SK-N-SH (cell line): ENCODE results near the gene C1QTNF5. TPM values are rescaled to one million over a fixed set of nuclear protein-coding genes. Genes with fewer than 3 reads are reported as not detected.

ENCODE experiments used
- CTCF ChIA-PET: fragments of 300-600, 350-600 bp; formaldehyde crosslinking; extraction: SDS; loops from one replicate; lab custom pipeline; 2021; lab: Yijun Ruan, JAX
- POLR2A ChIA-PET: fragments of 350-600 bp; sonication (Branson Sonifier 250); formaldehyde crosslinking; extraction: SDS; loops from one replicate; lab custom pipeline; 2020; ENCODE audit warnings: antibody characterized with exemption, inconsistent platforms; lab: Yijun Ruan, JAX
- DNase-seq: peaks from one replicate; pipeline ENCODE4 v3.0.0; 2012
- H2AFZ ChIP-seq: fragments of 200-600 bp; sonication (generic); 2 replicates; pipeline ENCODE4 v1.8.1; 2016; ENCODE audit warnings: antibody characterized with exemption, mild to moderate bottlenecking, low read depth
- H3F3A ChIP-seq: fragments of 200-600 bp; sonication (generic); replicated peaks from 2 replicates; pipeline ENCODE3; 2016; ENCODE audit warnings: antibody characterized with exemption, mild to moderate bottlenecking; ENCODE audit not compliant: insufficient read depth
- H3K27ac ChIP-seq, 2 experiments: fragments of 200-500 bp in 1 of 2; fragments of 200-600 bp in 1 of 2; sonication (Bioruptor generic) in 1 of 2; sonication (generic), shearing (Covaris generic) in 1 of 2; 2 replicates each; pipeline versions ENCODE4 v1.5.1 to v1.6.1; 2014 to 2016; ENCODE audit warnings: low read depth in 2 of 2, inconsistent platforms in 1 of 2, low read length in 1 of 2, mild to moderate bottlenecking in 1 of 2, mixed read lengths in 1 of 2
- H3K27me3 ChIP-seq: fragments of 200-600 bp; sonication (generic), shearing (Covaris generic); 2 replicates; pipeline ENCODE4 v1.6.1; 2016; ENCODE audit warnings: mixed run types; ENCODE audit not compliant: insufficient read depth
- H3K36me3 ChIP-seq, 2 experiments: fragments of 200-500 bp in 1 of 2; fragments of 200-600 bp in 1 of 2; sonication (Bioruptor generic) in 1 of 2; sonication (generic) in 1 of 2; replicated peaks in 1 of 2; 2 replicates each; pipeline versions ENCODE3 to v1.5.1; 2014 to 2016; ENCODE audit warnings: low read length in 1 of 2, mild to moderate bottlenecking in 1 of 2; ENCODE audit not compliant: insufficient read depth in 2 of 2, control insufficient read depth in 1 of 2
- H3K4me1 ChIP-seq, 2 experiments: fragments of 200-500 bp in 1 of 2; fragments of 200-600 bp in 1 of 2; sonication (Bioruptor generic) in 1 of 2; sonication (generic), shearing (Covaris generic) in 1 of 2; 2 replicates each; pipeline versions ENCODE4 v1.5.1 to v1.6.1; 2014 to 2016; ENCODE audit warnings: low read depth in 1 of 2, low read length in 1 of 2, mixed run types in 1 of 2; ENCODE audit not compliant: insufficient read depth in 2 of 2, control insufficient read depth in 1 of 2
- H3K4me2 ChIP-seq: fragments of 200-600 bp; sonication (generic), shearing (Covaris generic); 2 replicates; pipeline ENCODE4 v1.6.1; 2017; ENCODE audit warnings: mixed run types
- H3K4me3 ChIP-seq, 2 experiments: fragments of 200-500 bp in 1 of 2; fragments of 200-600 bp in 1 of 2; sonication (Bioruptor generic) in 1 of 2; sonication (generic), shearing (Covaris generic) in 1 of 2; 2 replicates each; pipeline versions ENCODE4 v1.5.1 to v1.8.1; 2014 to 2016; ENCODE audit warnings: low read depth in 2 of 2, inconsistent platforms in 1 of 2, low read length in 1 of 2, mild to moderate bottlenecking in 1 of 2, mixed read lengths in 1 of 2, moderate library complexity in 1 of 2
- H3K79me2 ChIP-seq: fragments of 200-600 bp; sonication (generic); 2 replicates; pipeline ENCODE4 v1.8.1; 2017; ENCODE audit warnings: mild to moderate bottlenecking; ENCODE audit not compliant: insufficient read depth
- H3K9ac ChIP-seq: fragments of 200-600 bp; sonication (generic); 2 replicates; pipeline ENCODE4 v1.6.1; 2017; ENCODE audit warnings: mixed run types
- H3K9me2 ChIP-seq: fragments of 200-600 bp; sonication (generic); 2 replicates; pipeline ENCODE4 v1.6.1; 2017; ENCODE audit warnings: mixed run types
- H3K9me3 ChIP-seq: fragments of 200-600 bp; sonication (generic); 2 replicates; pipeline ENCODE4 v1.6.1; 2017; ENCODE audit warnings: mixed run types, mild to moderate bottlenecking, moderate library complexity
- H4K20me1 ChIP-seq: fragments of 200-600 bp; sonication (generic); 2 replicates; pipeline ENCODE4 v1.6.1; 2017; ENCODE audit warnings: mild to moderate bottlenecking, mixed run types; ENCODE audit not compliant: insufficient read depth
- FOXM1 ChIP-seq: IDR thresholded peaks from 2 replicates; pipeline ENCODE4 v1.4.0; 2012; ENCODE audit warnings: low read depth, mild to moderate bottlenecking
- GABPA ChIP-seq: IDR thresholded peaks from 2 replicates; pipeline ENCODE4 v1.4.0; 2012; ENCODE audit warnings: low read depth, mild to moderate bottlenecking
- JUND ChIP-seq: IDR thresholded peaks from 2 replicates; pipeline ENCODE4 v1.4.0; 2012
- MAX ChIP-seq: IDR thresholded peaks from 2 replicates; pipeline ENCODE4 v1.4.0; 2012; ENCODE audit warnings: low read depth
- MXI1 ChIP-seq: IDR thresholded peaks from 2 replicates; pipeline ENCODE4 v1.6.1; 2012; ENCODE audit warnings: mild to moderate bottlenecking, low read depth, low read length, improper control_type of control experiment
- NFIC ChIP-seq: IDR thresholded peaks from 2 replicates; pipeline ENCODE4 v1.4.0; 2012; ENCODE audit warnings: borderline replicate concordance
- RCOR1 ChIP-seq: fragments of 150-350 bp; IDR thresholded peaks from 2 replicates; pipeline ENCODE4 v1.6.1; 2017; ENCODE audit warnings: antibody characterized with exemption, low read length
- RFX5 ChIP-seq: IDR thresholded peaks from 2 replicates; pipeline ENCODE4 v1.6.1; 2012; ENCODE audit warnings: mild to moderate bottlenecking, improper control_type of control experiment, low read length
- RXRA ChIP-seq: IDR thresholded peaks from 2 replicates; pipeline ENCODE4 v1.4.0; 2012; ENCODE audit warnings: low read depth, mild to moderate bottlenecking, borderline replicate concordance
- SIN3A ChIP-seq: IDR thresholded peaks from 2 replicates; pipeline ENCODE4 v1.6.1; 2012; ENCODE audit warnings: low read depth, mild to moderate bottlenecking, low read length, moderate library complexity, borderline replicate concordance
- SMC3 ChIP-seq: IDR thresholded peaks from 2 replicates; pipeline ENCODE4 v1.6.1; 2012; ENCODE audit warnings: low read depth, low read length, improper control_type of control experiment
- TAF1 ChIP-seq: IDR thresholded peaks from 2 replicates; pipeline ENCODE4 v1.6.1; 2012; ENCODE audit warnings: low read depth, mild to moderate bottlenecking, low read length, moderate library complexity, borderline replicate concordance
- TEAD4 ChIP-seq: IDR thresholded peaks from 2 replicates; pipeline ENCODE4 v1.4.0; 2012; ENCODE audit warnings: mild to moderate bottlenecking, borderline replicate concordance; ENCODE audit not compliant: insufficient read depth
- YY1 ChIP-seq: IDR thresholded peaks from 2 replicates; pipeline ENCODE4 v1.4.0; 2012; ENCODE audit warnings: low read depth, mild to moderate bottlenecking
- WGBS: methylation state at CpG from one replicate; pipeline ENCODE4 v1.1.6; 2017; ENCODE audit warnings: low lambda C conversion rate; 5-methylcytosine and 5-hydroxymethylcytosine counted together
- polyA plus RNA-seq, 3 experiments: library from polyadenylated mRNA; depleted of rRNA; stranded (reverse); fragments of >200 nt; gene quantifications; 2 replicates each; pipeline ENCODE4 v1.2.3, GENCODE V29; 2012
- TF ChIP-seq, protein P1 (sequence below): fragments of 150-350 bp; IDR thresholded peaks from 2 replicates; pipeline ENCODE4 v1.6.1; 2016; ENCODE audit warnings: mild to moderate bottlenecking, low read depth, low read length
- TF ChIP-seq, protein P2 (sequence below): fragments of 150-350 bp; IDR thresholded peaks from 2 replicates; pipeline ENCODE4 v1.6.1; 2017; ENCODE audit warnings: antibody characterized with exemption, low read length, low read depth, borderline replicate concordance
- TF ChIP-seq, protein P3 (sequence below): IDR thresholded peaks from 2 replicates; pipeline ENCODE4 v1.4.0; 2012; ENCODE audit warnings: low read depth, borderline replicate concordance
- TF ChIP-seq, protein P4 (sequence below): IDR thresholded peaks from 2 replicates; pipeline ENCODE4; 2012
- TF ChIP-seq, protein P5 (sequence below): IDR thresholded peaks from 2 replicates; pipeline ENCODE4 v1.4.0; 2012; ENCODE audit warnings: low read depth, borderline replicate concordance

Gene C1QTNF5
- polyA plus RNA-seq, 1 of the 3 experiments (the other 2 are of a cell fraction) = 0.71 TPM

- no peak for DNase-seq
- no peak overlapping the region for H3K4me3 ChIP-seq
- peaks cover 30 to 64% of the 10 kb centered on the region in 2 experiments for H3K36me3 ChIP-seq
- H3K79me2 ChIP-seq = no peaks in the 10 kb centered on the region; the same call in none of the 2 replicates
- no peaks in the 10 kb centered on the region for H3K4me1 ChIP-seq
- H3K9me2 ChIP-seq = no peaks in the 10 kb centered on the region
- H3K27me3 ChIP-seq = no peaks in the 10 kb centered on the region
- H3K27ac ChIP-seq = no peak overlapping the region
- POLR2A ChIA-PET = no interaction called here
- H3K9ac ChIP-seq = no peak overlapping the region
- 96% methylated on average over 10 of the region's 10 CpGs for WGBS
- peaks cover 4% of the 10 kb centered on the region for H3F3A ChIP-seq
- no peaks in the 10 kb centered on the region for H4K20me1 ChIP-seq
- H2AFZ ChIP-seq = no peak overlapping the region
- H3K4me2 ChIP-seq = no peak overlapping the region
- TF ChIP-seq TEAD4 (no peak), RFX5 (no peak), MAX (no peak), RCOR1 (no peak), GABPA (no peak), SMC3 (no peak), YY1 (no peak), MXI1 (no peak), SIN3A (no peak), JUND (no peak), RXRA (no peak), FOXM1 (no peak), TAF1 (no peak), NFIC (no peak)
- TF ChIP-seq, protein P1, sequence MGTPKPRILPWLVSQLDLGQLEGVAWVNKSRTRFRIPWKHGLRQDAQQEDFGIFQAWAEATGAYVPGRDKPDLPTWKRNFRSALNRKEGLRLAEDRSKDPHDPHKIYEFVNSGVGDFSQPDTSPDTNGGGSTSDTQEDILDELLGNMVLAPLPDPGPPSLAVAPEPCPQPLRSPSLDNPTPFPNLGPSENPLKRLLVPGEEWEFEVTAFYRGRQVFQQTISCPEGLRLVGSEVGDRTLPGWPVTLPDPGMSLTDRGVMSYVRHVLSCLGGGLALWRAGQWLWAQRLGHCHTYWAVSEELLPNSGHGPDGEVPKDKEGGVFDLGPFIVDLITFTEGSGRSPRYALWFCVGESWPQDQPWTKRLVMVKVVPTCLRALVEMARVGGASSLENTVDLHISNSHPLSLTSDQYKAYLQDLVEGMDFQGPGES = no peak
- TF ChIP-seq, protein P2, sequence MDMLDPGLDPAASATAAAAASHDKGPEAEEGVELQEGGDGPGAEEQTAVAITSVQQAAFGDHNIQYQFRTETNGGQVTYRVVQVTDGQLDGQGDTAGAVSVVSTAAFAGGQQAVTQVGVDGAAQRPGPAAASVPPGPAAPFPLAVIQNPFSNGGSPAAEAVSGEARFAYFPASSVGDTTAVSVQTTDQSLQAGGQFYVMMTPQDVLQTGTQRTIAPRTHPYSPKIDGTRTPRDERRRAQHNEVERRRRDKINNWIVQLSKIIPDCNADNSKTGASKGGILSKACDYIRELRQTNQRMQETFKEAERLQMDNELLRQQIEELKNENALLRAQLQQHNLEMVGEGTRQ = no peak
- TF ChIP-seq, protein P3, sequence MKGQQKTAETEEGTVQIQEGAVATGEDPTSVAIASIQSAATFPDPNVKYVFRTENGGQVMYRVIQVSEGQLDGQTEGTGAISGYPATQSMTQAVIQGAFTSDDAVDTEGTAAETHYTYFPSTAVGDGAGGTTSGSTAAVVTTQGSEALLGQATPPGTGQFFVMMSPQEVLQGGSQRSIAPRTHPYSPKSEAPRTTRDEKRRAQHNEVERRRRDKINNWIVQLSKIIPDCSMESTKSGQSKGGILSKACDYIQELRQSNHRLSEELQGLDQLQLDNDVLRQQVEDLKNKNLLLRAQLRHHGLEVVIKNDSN = no peak
- TF ChIP-seq, protein P4, sequence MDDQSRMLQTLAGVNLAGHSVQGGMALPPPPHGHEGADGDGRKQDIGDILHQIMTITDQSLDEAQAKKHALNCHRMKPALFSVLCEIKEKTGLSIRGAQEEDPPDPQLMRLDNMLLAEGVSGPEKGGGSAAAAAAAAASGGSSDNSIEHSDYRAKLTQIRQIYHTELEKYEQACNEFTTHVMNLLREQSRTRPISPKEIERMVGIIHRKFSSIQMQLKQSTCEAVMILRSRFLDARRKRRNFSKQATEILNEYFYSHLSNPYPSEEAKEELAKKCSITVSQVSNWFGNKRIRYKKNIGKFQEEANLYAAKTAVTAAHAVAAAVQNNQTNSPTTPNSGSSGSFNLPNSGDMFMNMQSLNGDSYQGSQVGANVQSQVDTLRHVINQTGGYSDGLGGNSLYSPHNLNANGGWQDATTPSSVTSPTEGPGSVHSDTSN = no peak
- TF ChIP-seq, protein P5, sequence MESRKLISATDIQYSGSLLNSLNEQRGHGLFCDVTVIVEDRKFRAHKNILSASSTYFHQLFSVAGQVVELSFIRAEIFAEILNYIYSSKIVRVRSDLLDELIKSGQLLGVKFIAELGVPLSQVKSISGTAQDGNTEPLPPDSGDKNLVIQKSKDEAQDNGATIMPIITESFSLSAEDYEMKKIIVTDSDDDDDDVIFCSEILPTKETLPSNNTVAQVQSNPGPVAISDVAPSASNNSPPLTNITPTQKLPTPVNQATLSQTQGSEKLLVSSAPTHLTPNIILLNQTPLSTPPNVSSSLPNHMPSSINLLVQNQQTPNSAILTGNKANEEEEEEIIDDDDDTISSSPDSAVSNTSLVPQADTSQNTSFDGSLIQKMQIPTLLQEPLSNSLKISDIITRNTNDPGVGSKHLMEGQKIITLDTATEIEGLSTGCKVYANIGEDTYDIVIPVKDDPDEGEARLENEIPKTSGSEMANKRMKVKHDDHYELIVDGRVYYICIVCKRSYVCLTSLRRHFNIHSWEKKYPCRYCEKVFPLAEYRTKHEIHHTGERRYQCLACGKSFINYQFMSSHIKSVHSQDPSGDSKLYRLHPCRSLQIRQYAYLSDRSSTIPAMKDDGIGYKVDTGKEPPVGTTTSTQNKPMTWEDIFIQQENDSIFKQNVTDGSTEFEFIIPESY = no peak
- TF ChIP-seq, all 33 proteins: peak for 0
- H3K9me3 ChIP-seq = peaks cover 6% of the 10 kb centered on the region; the same call in 1 of the 2 replicates
- CTCF ChIA-PET = interaction anchor here (1.2 kb wide), 1 partner anchor 33 kb away, joined by 3 read pairs; no protein-coding TSS in a partner anchor
Observed at GRCh38 chr11:119290894-119291497, 49.7 kb downstream of the C1QTNF5 start.
